Uterus (tissue), 4 donors: Measurements from ENCODE around the gene NMNAT2. TPM values are rescaled to one million over a fixed set of nuclear protein-coding genes. Genes with fewer than 3 reads are reported as not detected.
A peak's percentile ranks its signal among the peaks of the same experiment; 100 is the strongest.

Source experiments
- DNase-seq, 2 donors: peaks; one replicate each; pipeline ENCODE4 v3.0.0-alpha.2; 2019 to 2020
- H3K27ac ChIP-seq, 2 donors: fragments of 200-600 bp; sonication (generic); 1 replicate in 1 of 2; 2 replicates in 1 of 2; pipeline ENCODE4 v1.5.1; 2016 to 2018
- H3K27me3 ChIP-seq, 2 donors: fragments of 200-600 bp; sonication (generic); one replicate each; pipeline ENCODE4 v1.5.1; 2018 to 2019; ENCODE audit warnings: control low read depth in 1 of 2
- H3K36me3 ChIP-seq, 2 donors: fragments of 200-600 bp; sonication (generic); one replicate each; pipeline ENCODE4 v1.5.1; 2019; ENCODE audit warnings: control low read depth in 1 of 2
- H3K4me1 ChIP-seq, 2 donors: fragments of 200-600 bp; sonication (generic); one replicate each; pipeline ENCODE4 v1.5.1; 2018 to 2019; ENCODE audit warnings: control low read depth in 1 of 2
- H3K4me3 ChIP-seq, 2 donors: fragments of 200-600 bp; sonication (generic); 1 replicate in 1 of 2; 2 replicates in 1 of 2; pipeline ENCODE4 v1.5.1; 2018 to 2019; ENCODE audit warnings: mild to moderate bottlenecking in 1 of 2
- H3K9me3 ChIP-seq, 2 donors: fragments of 200-600 bp; sonication (generic); one replicate each; pipeline ENCODE4 v1.5.1; 2019; ENCODE audit warnings: control low read depth in 1 of 2
- CTCF ChIP-seq, 4 experiments: fragments of 200-600 bp in 2 of 4; fragments of 450-650 bp in 2 of 4; sonication (generic) in 2 of 4; IDR thresholded peaks; one replicate each; pipeline ENCODE4 v1.5.1; 2016 to 2019; ENCODE audit warnings: antibody characterized with exemption in 4 of 4, mild to moderate bottlenecking in 2 of 4, moderate library complexity in 1 of 4
- POLR2A ChIP-seq, 2 donors: fragments of 450-650 bp; IDR thresholded peaks; one replicate each; pipeline ENCODE4 v1.6.1; 2016; ENCODE audit warnings: antibody characterized with exemption in 2 of 2, mild to moderate bottlenecking in 1 of 2, moderate library complexity in 1 of 2
- intact Hi-C: fragments of 100-400 bp; cut with DNase I; formaldehyde crosslinking; loops from one replicate; pipeline ENCODE4 v1.15.1; 2023; ENCODE audit warnings: low total_unique reads
- total RNA-seq, 4 donors: library from RNA; depleted of rRNA in 3 of 4; stranded (reverse); fragments of >200 nt in 3 of 4; gene quantifications; one replicate each; pipeline versions ENCODE4 v1.1.0 to v1.2.4, GENCODE V29; 2014 to 2023
- donor health status: DM: yes; HTN: yes; CAD: no.

Gene NMNAT2
- total RNA-seq, 4 donors from 2014 or later: 0.85 to 2.8 (median 1.5) TPM; not detected in 1

GRCh38 chr1:183236158-183236725, 181.9 kb downstream of the NMNAT2 start:
- Histone ChIP-seq H3K27ac (peak overlapping the region; percentile 92 to 93), H3K4me3 (no peak overlapping the region), H3K36me3 (no peaks in the 10 kb centered on the region), H3K9me3 (no peaks in the 10 kb centered on the region), H3K4me1 (peaks cover 0 to 14% of the 10 kb centered on the region in 2 donors), H3K27me3 (no peaks in the 10 kb centered on the region)
- intact Hi-C loops: no loop called here
- no peak for DNase-seq
- TF ChIP-seq POLR2A (IDR thresholded peaks at IDR 0.05): no peak
- no peak for TF ChIP-seq CTCF (IDR thresholded peaks at IDR 0.05)

DNA sequence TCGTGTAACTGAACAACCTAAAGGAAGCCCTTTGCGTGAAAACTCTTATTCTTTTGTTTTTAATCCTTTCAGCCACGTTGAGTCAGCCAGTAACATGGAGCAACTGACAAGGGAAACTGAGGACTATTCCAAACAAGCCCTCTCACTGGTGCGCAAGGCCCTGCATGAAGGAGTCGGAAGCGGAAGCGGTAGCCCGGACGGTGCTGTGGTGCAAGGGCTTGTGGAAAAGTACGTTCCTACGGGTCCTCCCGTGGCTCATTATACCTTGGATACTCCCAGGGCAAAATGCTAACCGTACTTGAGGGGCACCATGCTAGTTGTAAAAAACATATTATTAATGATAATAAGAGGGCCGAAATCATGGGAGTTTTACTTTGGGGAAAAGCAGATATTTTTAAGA, 182.7 kb downstream of the NMNAT2 start:
- peak overlapping the region; percentile 92 to 93 for H3K27ac ChIP-seq
- H3K9me3 ChIP-seq: no peaks in the 10 kb centered on the region
- TF ChIP-seq CTCF (IDR thresholded peaks at IDR 0.05) (no peak), POLR2A (IDR thresholded peaks at IDR 0.05) (no peak)
- no peaks in the 10 kb centered on the region for H3K36me3 ChIP-seq
- DNase-seq: peak in 1 of 2 donors; percentile 38
- H3K4me3 ChIP-seq: peak overlapping the region in 1 of 2 donors; percentile 37
- H3K4me1 ChIP-seq: peaks cover 0 to 14% of the 10 kb centered on the region in 2 donors
- H3K27me3 ChIP-seq: no peaks in the 10 kb centered on the region
- intact Hi-C loops: no loop called here

DNA sequence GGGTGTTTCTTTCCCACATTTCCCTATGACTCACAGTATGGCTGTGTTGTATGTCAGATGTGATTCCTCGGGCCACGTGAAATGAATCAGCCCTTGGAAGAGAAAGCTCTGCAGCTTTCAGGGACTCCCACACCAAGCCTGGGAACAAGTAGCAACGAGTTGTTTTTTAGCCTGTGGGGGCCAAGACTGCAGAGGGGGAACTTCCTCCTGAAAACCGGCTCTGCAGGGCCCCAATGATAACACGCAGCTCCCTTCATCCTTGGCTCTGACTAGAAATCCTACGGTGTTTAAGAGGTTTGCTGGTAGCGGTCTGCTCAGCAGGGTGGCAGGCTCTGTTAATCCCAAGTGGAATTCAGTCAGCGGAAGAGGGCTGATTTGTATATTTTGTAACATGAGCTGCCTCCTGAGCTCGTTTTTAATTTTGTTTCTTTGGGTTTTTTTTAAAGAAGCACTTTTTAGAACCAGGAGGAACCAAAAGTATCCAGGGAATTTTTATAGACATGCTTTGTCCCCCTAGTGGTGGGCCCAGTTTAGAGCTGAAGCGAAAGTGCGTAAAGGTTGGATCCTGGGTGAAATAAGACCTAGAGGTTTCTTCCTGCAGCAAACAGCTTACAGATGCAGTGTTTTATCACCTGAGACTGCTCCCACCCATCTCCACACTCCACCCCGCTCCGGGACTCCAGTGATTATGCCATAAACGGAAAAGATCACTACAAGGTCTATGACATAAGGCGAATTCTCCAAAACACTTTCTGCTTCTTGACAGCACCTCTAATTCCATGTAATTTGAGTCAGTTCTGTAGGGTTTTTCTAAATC, 183.3 kb downstream of the NMNAT2 start:
- Histone ChIP-seq H3K36me3 (no peaks in the 10 kb centered on the region), H3K9me3 (no peaks in the 10 kb centered on the region), H3K4me1 (peaks cover 0 to 14% of the 10 kb centered on the region in 2 donors), H3K4me3 (peak overlapping the region; percentile 29 to 37), H3K27ac (peak overlapping the region; percentile 92 to 93), H3K27me3 (no peaks in the 10 kb centered on the region)
- peak; percentile 81 to 92 for DNase-seq
- intact Hi-C loops: no loop called here
- TF ChIP-seq CTCF (IDR thresholded peaks at IDR 0.05) (peak; percentile 51 to 82 (median 66)), POLR2A (IDR thresholded peaks at IDR 0.05) (peak in 1 of 2 donors; percentile 31)

- TF ChIP-seq POLR2A (IDR thresholded peaks at IDR 0.05) (no peak), CTCF (IDR thresholded peaks at IDR 0.05) (no peak)
- H3K4me1 ChIP-seq: peaks cover 0 to 14% of the 10 kb centered on the region in 2 donors
- H3K36me3 ChIP-seq: no peaks in the 10 kb centered on the region
- H3K9me3 ChIP-seq: no peaks in the 10 kb centered on the region
- DNase-seq: no peak
- H3K4me3 ChIP-seq: no peak overlapping the region
- intact Hi-C loops: no loop called here
- no peaks in the 10 kb centered on the region for H3K27me3 ChIP-seq
- peak overlapping the region; percentile 92 to 93 for H3K27ac ChIP-seq
Observed at GRCh38 chr1:183233113-183233512, 185.1 kb downstream of the NMNAT2 start.

GRCh38 chr1:183231545-183231944, 186.6 kb downstream of the NMNAT2 start:
- no peak for TF ChIP-seq POLR2A (IDR thresholded peaks at IDR 0.05)
- no peak for TF ChIP-seq CTCF (IDR thresholded peaks at IDR 0.05)
- H3K4me3 ChIP-seq: no peak overlapping the region
- H3K27ac ChIP-seq: no peak overlapping the region
- DNase-seq: no peak
- no peaks in the 10 kb centered on the region for H3K36me3 ChIP-seq
- no peaks in the 10 kb centered on the region for H3K9me3 ChIP-seq
- intact Hi-C loops: no loop called here
- peaks cover 0 to 14% of the 10 kb centered on the region in 2 donors for H3K4me1 ChIP-seq
- no peaks in the 10 kb centered on the region for H3K27me3 ChIP-seq
